ENCODE data around the gene IGFBP1.

The IGFBP1 gene

GRCh38 chr7:45901566-45901965 lies 13.3 kb downstream of the IGFBP1 start:
- no peaks in the 10 kb centered on the region for H3K36me3 Mint-ChIP-seq (ENCODE audit: low read depth)
- peaks cover 1% of the 10 kb centered on the region for H3K27me3 Mint-ChIP-seq
- no peaks in the 10 kb centered on the region for H3K4me1 Mint-ChIP-seq (ENCODE audit: low read depth)
- no peak overlapping the region for H3K27ac Mint-ChIP-seq
- intact Hi-C loops (cut with micrococcal nuclease) = no loop called here
- no peak overlapping the region for H3K4me3 Mint-ChIP-seq
- no peaks in the 10 kb centered on the region for H3K9me3 Mint-ChIP-seq

- Mint-ChIP-seq H3K27me3 (peaks cover 1% of the 10 kb centered on the region), H3K4me1 (ENCODE audit: low read depth) (no peaks in the 10 kb centered on the region), H3K4me3 (no peak overlapping the region), H3K27ac (no peak overlapping the region), H3K9me3 (no peaks in the 10 kb centered on the region), H3K36me3 (ENCODE audit: low read depth) (no peaks in the 10 kb centered on the region)
- intact Hi-C loops (cut with micrococcal nuclease) = no loop called here
Observed at GRCh38 chr7:45902820-45903219, 14.5 kb downstream of the IGFBP1 start.

- H3K4me3 Mint-ChIP-seq = no peak overlapping the region
- peaks cover 6% of the 10 kb centered on the region for H3K27me3 Mint-ChIP-seq
- H3K4me1 Mint-ChIP-seq (ENCODE audit: low read depth) = no peaks in the 10 kb centered on the region
- H3K27ac Mint-ChIP-seq = no peak overlapping the region
- no peaks in the 10 kb centered on the region for H3K9me3 Mint-ChIP-seq
- intact Hi-C loops (cut with micrococcal nuclease) = no loop called here
- H3K36me3 Mint-ChIP-seq (ENCODE audit: low read depth) = no peaks in the 10 kb centered on the region
Observed at GRCh38 chr7:45909561-45909960, 21.3 kb downstream of the IGFBP1 start.

GRCh38 chr7:45910855-45911254 lies 22.6 kb downstream of the IGFBP1 start:
- H3K9me3 Mint-ChIP-seq = no peaks in the 10 kb centered on the region
- intact Hi-C loops (cut with micrococcal nuclease) = no loop called here
- H3K4me3 Mint-ChIP-seq = no peak overlapping the region
- H3K36me3 Mint-ChIP-seq (ENCODE audit: low read depth) = no peaks in the 10 kb centered on the region
- no peaks in the 10 kb centered on the region for H3K4me1 Mint-ChIP-seq (ENCODE audit: low read depth)
- no peak overlapping the region for H3K27ac Mint-ChIP-seq
- peaks cover 7% of the 10 kb centered on the region for H3K27me3 Mint-ChIP-seq

GRCh38 chr7:45911311-45911710 lies 23.0 kb downstream of the IGFBP1 start:
- intact Hi-C loops (cut with micrococcal nuclease) = no loop called here
- Mint-ChIP-seq H3K36me3 (ENCODE audit: low read depth) (no peaks in the 10 kb centered on the region), H3K27me3 (peaks cover 8% of the 10 kb centered on the region), H3K4me1 (ENCODE audit: low read depth) (no peaks in the 10 kb centered on the region), H3K27ac (no peak overlapping the region), H3K4me3 (no peak overlapping the region), H3K9me3 (no peaks in the 10 kb centered on the region)

- Mint-ChIP-seq H3K27me3 (peaks cover 18% of the 10 kb centered on the region), H3K4me3 (no peak overlapping the region), H3K36me3 (ENCODE audit: low read depth) (no peaks in the 10 kb centered on the region), H3K9me3 (no peaks in the 10 kb centered on the region), H3K27ac (no peak overlapping the region), H3K4me1 (ENCODE audit: low read depth) (no peaks in the 10 kb centered on the region)
- intact Hi-C loops (cut with micrococcal nuclease) = no loop called here
Observed at GRCh38 chr7:45912972-45913371, 24.7 kb downstream of the IGFBP1 start.

GRCh38 chr7:45914911-45915310 lies 26.6 kb downstream of the IGFBP1 start:
- H3K36me3 Mint-ChIP-seq (ENCODE audit: low read depth) = no peaks in the 10 kb centered on the region
- H3K27me3 Mint-ChIP-seq = peaks cover 34% of the 10 kb centered on the region
- no peak overlapping the region for H3K27ac Mint-ChIP-seq
- no peak overlapping the region for H3K4me3 Mint-ChIP-seq
- no peaks in the 10 kb centered on the region for H3K9me3 Mint-ChIP-seq
- H3K4me1 Mint-ChIP-seq (ENCODE audit: low read depth) = no peaks in the 10 kb centered on the region
- intact Hi-C loops (cut with micrococcal nuclease) = loop anchor here (5.0 kb wide), 1 partner anchor 1172 kb away; no protein-coding TSS in a partner anchor

GRCh38 chr7:45915606-45916005 lies 27.3 kb downstream of the IGFBP1 start:
- peaks cover 39% of the 10 kb centered on the region for H3K27me3 Mint-ChIP-seq
- no peak overlapping the region for H3K4me3 Mint-ChIP-seq
- intact Hi-C loops (cut with micrococcal nuclease) = loop anchor here (5.0 kb wide), 1 partner anchor 1172 kb away; no protein-coding TSS in a partner anchor
- no peak overlapping the region for H3K27ac Mint-ChIP-seq
- no peaks in the 10 kb centered on the region for H3K4me1 Mint-ChIP-seq (ENCODE audit: low read depth)
- H3K9me3 Mint-ChIP-seq = no peaks in the 10 kb centered on the region
- H3K36me3 Mint-ChIP-seq (ENCODE audit: low read depth) = no peaks in the 10 kb centered on the region

GRCh38 chr7:45917064-45917463 lies 28.8 kb downstream of the IGFBP1 start:
- H3K27ac Mint-ChIP-seq = no peak overlapping the region
- no peaks in the 10 kb centered on the region for H3K4me1 Mint-ChIP-seq (ENCODE audit: low read depth)
- no peaks in the 10 kb centered on the region for H3K36me3 Mint-ChIP-seq (ENCODE audit: low read depth)
- H3K4me3 Mint-ChIP-seq = no peak overlapping the region
- intact Hi-C loops (cut with micrococcal nuclease) = loop anchor here (1.0 to 5.0 kb wide), 2 partner anchors 1170 to 1263 kb away; no protein-coding TSS in a partner anchor
- H3K27me3 Mint-ChIP-seq = peaks cover 51% of the 10 kb centered on the region
- H3K9me3 Mint-ChIP-seq = no peaks in the 10 kb centered on the region

- Mint-ChIP-seq H3K27ac (no peak overlapping the region), H3K9me3 (no peaks in the 10 kb centered on the region), H3K4me1 (ENCODE audit: low read depth) (no peaks in the 10 kb centered on the region), H3K36me3 (ENCODE audit: low read depth) (no peaks in the 10 kb centered on the region), H3K27me3 (peaks cover 57% of the 10 kb centered on the region), H3K4me3 (no peak overlapping the region)
- intact Hi-C loops (cut with micrococcal nuclease) = loop anchor here (1.0 to 5.0 kb wide), 3 partner anchors 1170 to 1335 kb away; no protein-coding TSS in a partner anchor
Observed at GRCh38 chr7:45917658-45918057, 29.4 kb downstream of the IGFBP1 start.

GRCh38 chr7:45918556-45918955 lies 30.3 kb downstream of the IGFBP1 start:
- Mint-ChIP-seq H3K9me3 (no peaks in the 10 kb centered on the region), H3K4me1 (ENCODE audit: low read depth) (peaks cover 4% of the 10 kb centered on the region), H3K27ac (no peak overlapping the region), H3K27me3 (peaks cover 63% of the 10 kb centered on the region), H3K36me3 (ENCODE audit: low read depth) (no peaks in the 10 kb centered on the region), H3K4me3 (no peak overlapping the region)
- intact Hi-C loops (cut with micrococcal nuclease) = loop anchor here (2.0 to 5.0 kb wide), 2 partner anchors 1169 to 1334 kb away; no protein-coding TSS in a partner anchor

GRCh38 chr7:45919231-45919784 lies 31.0 kb downstream of the IGFBP1 start:
- Mint-ChIP-seq H3K4me3 (no peak overlapping the region), H3K36me3 (ENCODE audit: low read depth) (no peaks in the 10 kb centered on the region), H3K27ac (no peak overlapping the region), H3K4me1 (ENCODE audit: low read depth) (peaks cover 4% of the 10 kb centered on the region), H3K27me3 (peaks cover 70% of the 10 kb centered on the region), H3K9me3 (no peaks in the 10 kb centered on the region)
- intact Hi-C loops (cut with micrococcal nuclease) = loop anchor here (2.0 to 5.0 kb wide), 2 partner anchors 1168 to 1333 kb away; no protein-coding TSS in a partner anchor

- H3K27ac Mint-ChIP-seq = no peak overlapping the region
- no peaks in the 10 kb centered on the region for H3K36me3 Mint-ChIP-seq (ENCODE audit: low read depth)
- H3K4me3 Mint-ChIP-seq = no peak overlapping the region
- H3K4me1 Mint-ChIP-seq (ENCODE audit: low read depth) = peaks cover 4% of the 10 kb centered on the region
- H3K27me3 Mint-ChIP-seq = peaks cover 77% of the 10 kb centered on the region
- H3K9me3 Mint-ChIP-seq = no peaks in the 10 kb centered on the region
- intact Hi-C loops (cut with micrococcal nuclease) = loop anchor here (2.0 to 5.0 kb wide), 2 partner anchors 1167 to 1333 kb away; no protein-coding TSS in a partner anchor
Observed at GRCh38 chr7:45919993-45920459, 31.7 kb downstream of the IGFBP1 start.

- Mint-ChIP-seq H3K27ac (no peak within 1 kb of the TSS), H3K4me1 (ENCODE audit: low read depth) (peaks cover 4% of the 10 kb centered on the region)
- intact Hi-C loops (cut with micrococcal nuclease) = no loop called here
Observed at GRCh38 chr7:45920502-45921380, 32.5 kb downstream of the IGFBP1 start, which contains the start of gene IGFBP3. TSS of gene IGFBP3 (minus strand) at chr7:45921272. CDS start at chr7:45921140, 132 bp downstream.

More at GRCh38 chr7:45920502-45921380, 32.5 kb downstream of the IGFBP1 start, which contains the start of gene IGFBP3:
- H3K9me3 Mint-ChIP-seq = no peaks in the 10 kb centered on the region
- peaks cover 78% of the 10 kb centered on the region for H3K27me3 Mint-ChIP-seq
- no peaks in the 10 kb centered on the region for H3K36me3 Mint-ChIP-seq (ENCODE audit: low read depth)
- no peak within 1 kb of the TSS for H3K4me3 Mint-ChIP-seq
